SW 1271 (cell line): ENCODE measurements around the gene NUB1.

ENCODE experiments used
- DNase-seq, 2 experiments: peaks; one replicate each; lab custom pipeline; 2025; lab: John Stamatoyannopoulos, UW

The NUB1 gene

GRCh38 chr7:151345576-151346469 is 4.2 kb downstream of the NUB1 start:
- no peak for DNase-seq

- no peak for DNase-seq
Observed at GRCh38 chr7:151346470-151346769, 4.8 kb downstream of the NUB1 start.

- no peak for DNase-seq
Observed at GRCh38 chr7:151347200-151347599, 5.6 kb downstream of the NUB1 start.

- DNase-seq: no peak
Observed at GRCh38 chr7:151348970-151349369, 7.4 kb downstream of the NUB1 start.

- DNase-seq: no peak
Observed at GRCh38 chr7:151349507-151349853, 7.9 kb downstream of the NUB1 start.

GRCh38 chr7:151351027-151351426 is 9.4 kb downstream of the NUB1 start:
- DNase-seq: peak in 1 of 2 experiments; percentile 13

GRCh38 chr7:151351967-151352366 is 10.4 kb downstream of the NUB1 start:
- no peak for DNase-seq

GRCh38 chr7:151352512-151352911 is 10.9 kb downstream of the NUB1 start:
- DNase-seq: no peak

- no peak for DNase-seq
Observed at GRCh38 chr7:151361193-151361959, 19.8 kb downstream of the NUB1 start.

GRCh38 chr7:151363182-151363581 is 21.6 kb downstream of the NUB1 start:
- DNase-seq: no peak

- no peak for DNase-seq
Observed at GRCh38 chr7:151366166-151366879, 24.7 kb downstream of the NUB1 start.

- no peak for DNase-seq
Observed at GRCh38 chr7:151366880-151367222, 25.2 kb downstream of the NUB1 start.

GRCh38 chr7:151367284-151367683 is 25.7 kb downstream of the NUB1 start:
- no peak for DNase-seq

GRCh38 chr7:151368136-151368571 is 26.5 kb downstream of the NUB1 start:
- peak in 1 of 2 experiments; percentile 67 for DNase-seq

- DNase-seq: no peak
Observed at GRCh38 chr7:151371266-151371665, 29.7 kb downstream of the NUB1 start.

- DNase-seq: no peak
Observed at GRCh38 chr7:151372612-151373265, 31.1 kb downstream of the NUB1 start.

- DNase-seq: no peak
Observed at GRCh38 chr7:151373599-151373998, 32.0 kb downstream of the NUB1 start.

GRCh38 chr7:151374139-151374538 is 32.5 kb downstream of the NUB1 start:
- no peak for DNase-seq

- no peak for DNase-seq
Observed at GRCh38 chr7:151374726-151375125, 33.1 kb downstream of the NUB1 start.

GRCh38 chr7:151375530-151376217 is 34.1 kb downstream of the NUB1 start:
- no peak for DNase-seq

- no peak for DNase-seq
Observed at GRCh38 chr7:151376218-151376902, 34.7 kb downstream of the NUB1 start.
